Suppressor macrophage treated with lipopolysaccharide for 1 hour (primary cell): ENCODE measurements around the gene STK24.
A peak's percentile ranks its signal among the peaks of the same experiment; 100 is the strongest.

Experiments
- DNase-seq, 3 donors: peaks; one replicate each; pipeline ENCODE4 v3.0.0-alpha.2; 2020 to 2022

STK24 gene

GRCh38 chr13:98530217-98530616 is 46.7 kb downstream of the STK24 start:
- no peak for DNase-seq

GRCh38 chr13:98529171-98529570 is 47.7 kb downstream of the STK24 start:
- DNase-seq: no peak

- no peak for DNase-seq
Observed at GRCh38 chr13:98528663-98529064, 48.2 kb downstream of the STK24 start.

GRCh38 chr13:98527526-98527925 is 49.4 kb downstream of the STK24 start:
- no peak for DNase-seq

GRCh38 chr13:98526182-98526512 is 50.8 kb downstream of the STK24 start:
- no peak for DNase-seq

- DNase-seq: peak in 2 of 3 donors; percentile 47 to 54
Observed at GRCh38 chr13:98525456-98526181, 51.3 kb downstream of the STK24 start.

- no peak for DNase-seq
Observed at GRCh38 chr13:98524793-98525192, 52.1 kb downstream of the STK24 start.

- no peak for DNase-seq
Observed at GRCh38 chr13:98524391-98524790, 52.5 kb downstream of the STK24 start.

- peak in 2 of 3 donors; percentile 18 to 21 for DNase-seq
Observed at GRCh38 chr13:98523455-98524102, 53.3 kb downstream of the STK24 start.

- DNase-seq: no peak
Observed at GRCh38 chr13:98522371-98522770, 54.5 kb downstream of the STK24 start.

- no peak for DNase-seq
Observed at GRCh38 chr13:98521461-98522247, 55.3 kb downstream of the STK24 start.

GRCh38 chr13:98520674-98521449 is 56.0 kb downstream of the STK24 start:
- DNase-seq: peak in 1 of 3 donors; percentile 16

- no peak for DNase-seq
Observed at GRCh38 chr13:98519976-98520375, 56.9 kb downstream of the STK24 start.

GRCh38 chr13:98517576-98518310 is 59.2 kb downstream of the STK24 start:
- peak in 2 of 3 donors; percentile 23 to 35 for DNase-seq

GRCh38 chr13:98515818-98516465 is 61.0 kb downstream of the STK24 start:
- no peak for DNase-seq

- DNase-seq: peak in 2 of 3 donors; percentile 30 to 54
Observed at GRCh38 chr13:98514288-98514687, 62.6 kb downstream of the STK24 start.

GRCh38 chr13:98513837-98514236 is 63.1 kb downstream of the STK24 start:
- no peak for DNase-seq

- no peak for DNase-seq
Observed at GRCh38 chr13:98512774-98513665, 63.9 kb downstream of the STK24 start.

GRCh38 chr13:98511435-98511834 is 65.5 kb downstream of the STK24 start:
- no peak for DNase-seq

GRCh38 chr13:98510156-98510509 is 66.8 kb downstream of the STK24 start:
- no peak for DNase-seq
